Mesothelial cell of epicardium (in vitro differentiated cells): ENCODE measurements around the gene PTGDR2. TPM values are rescaled to one million over a fixed set of nuclear protein-coding genes. Genes with fewer than 3 reads are reported as not detected.

Source experiments
- DNase-seq, 2 experiments: peaks; one replicate each; pipeline ENCODE4 v3.0.0; 2021; ENCODE audit warnings: low spot score in 2 of 2; ENCODE audit not compliant: unreplicated experiment in 2 of 2
- H3K27ac Mint-ChIP-seq: 2 replicates; pipeline ENCODE4 v1.8.0; 2021; ENCODE audit warnings: mixed read lengths
- H3K27me3 Mint-ChIP-seq: 2 replicates; pipeline ENCODE4 v1.8.0; 2021; ENCODE audit warnings: low read depth, mixed read lengths
- H3K36me3 Mint-ChIP-seq: 2 replicates; pipeline ENCODE4 v1.8.0; 2021; ENCODE audit warnings: mixed read lengths
- H3K4me1 Mint-ChIP-seq: 2 replicates; pipeline ENCODE4 v1.8.0; 2021; ENCODE audit warnings: mixed read lengths
- H3K4me3 Mint-ChIP-seq: 2 replicates; pipeline ENCODE4 v1.8.0; 2021; ENCODE audit warnings: mild to moderate bottlenecking, moderate library complexity, mixed read lengths
- H3K9me3 Mint-ChIP-seq: 2 replicates; pipeline ENCODE4 v1.8.0; 2021; ENCODE audit warnings: mixed read lengths
- total RNA-seq: library from RNA; stranded (reverse); gene quantifications from 3 replicates; pipeline ENCODE4 v1.2.1, GENCODE V29; 2021
- TF ChIP-seq, protein P1 (sequence below): fragments of 200-600 bp; sonication (generic); IDR thresholded peaks from one replicate; pipeline ENCODE4 v1.5.0; 2021; ENCODE audit warnings: antibody characterized with exemption; ENCODE audit not compliant: unreplicated experiment

Gene PTGDR2
- total RNA-seq, 1 donor from 2014 or later, result 0.60 TPM

DNA sequence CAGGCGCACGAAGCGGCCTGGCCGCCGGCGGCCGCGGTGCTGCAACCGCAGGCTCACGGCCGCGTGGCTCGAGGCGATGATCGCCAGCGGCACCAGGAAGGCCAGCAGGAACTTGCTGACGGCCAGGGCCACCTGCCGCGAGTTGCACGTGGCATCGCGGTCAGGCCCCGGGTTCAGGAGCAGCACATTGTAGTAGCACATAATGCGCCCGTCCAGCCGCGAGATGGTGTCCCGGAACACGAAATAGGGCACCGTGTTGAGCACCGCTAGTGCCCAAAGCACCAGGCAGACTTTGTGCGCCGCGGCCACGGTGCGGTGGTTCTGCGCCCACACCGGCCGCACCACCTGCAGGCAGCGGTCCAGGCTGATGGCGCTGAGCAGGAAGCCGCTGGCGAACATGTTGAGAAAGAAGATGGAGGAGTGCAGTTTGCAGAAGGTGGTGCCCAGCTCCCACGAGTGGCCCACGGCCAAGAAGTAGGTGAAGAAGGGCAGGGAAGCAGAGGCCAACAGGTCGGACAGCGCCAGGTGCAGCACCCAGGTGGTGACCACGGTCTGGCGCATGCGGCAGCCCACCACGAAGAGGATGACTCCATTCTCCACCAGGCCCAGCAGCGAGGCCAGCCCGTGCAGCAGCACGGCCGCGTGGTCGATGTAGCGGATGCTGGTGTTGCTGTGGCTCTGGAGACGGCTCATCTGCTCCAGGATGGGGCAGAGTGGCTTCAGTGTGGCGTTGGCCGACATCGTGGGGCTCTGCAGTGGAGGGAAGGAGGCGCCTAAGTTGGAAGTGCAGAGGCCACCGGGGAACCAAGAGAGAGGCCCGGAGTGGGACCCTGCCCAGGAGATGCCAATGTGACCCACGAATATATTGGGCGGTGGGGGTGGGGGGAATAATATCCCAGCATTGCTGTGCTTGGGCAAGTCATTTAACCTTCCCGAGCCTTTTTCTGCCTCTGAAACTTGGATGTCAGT is 2.5 kb downstream of the PTGDR2 start:
- TF ChIP-seq, protein P1, sequence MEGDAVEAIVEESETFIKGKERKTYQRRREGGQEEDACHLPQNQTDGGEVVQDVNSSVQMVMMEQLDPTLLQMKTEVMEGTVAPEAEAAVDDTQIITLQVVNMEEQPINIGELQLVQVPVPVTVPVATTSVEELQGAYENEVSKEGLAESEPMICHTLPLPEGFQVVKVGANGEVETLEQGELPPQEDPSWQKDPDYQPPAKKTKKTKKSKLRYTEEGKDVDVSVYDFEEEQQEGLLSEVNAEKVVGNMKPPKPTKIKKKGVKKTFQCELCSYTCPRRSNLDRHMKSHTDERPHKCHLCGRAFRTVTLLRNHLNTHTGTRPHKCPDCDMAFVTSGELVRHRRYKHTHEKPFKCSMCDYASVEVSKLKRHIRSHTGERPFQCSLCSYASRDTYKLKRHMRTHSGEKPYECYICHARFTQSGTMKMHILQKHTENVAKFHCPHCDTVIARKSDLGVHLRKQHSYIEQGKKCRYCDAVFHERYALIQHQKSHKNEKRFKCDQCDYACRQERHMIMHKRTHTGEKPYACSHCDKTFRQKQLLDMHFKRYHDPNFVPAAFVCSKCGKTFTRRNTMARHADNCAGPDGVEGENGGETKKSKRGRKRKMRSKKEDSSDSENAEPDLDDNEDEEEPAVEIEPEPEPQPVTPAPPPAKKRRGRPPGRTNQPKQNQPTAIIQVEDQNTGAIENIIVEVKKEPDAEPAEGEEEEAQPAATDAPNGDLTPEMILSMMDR, result no peak
- Mint-ChIP-seq H3K9me3 (no peaks in the 10 kb centered on the region), H3K4me3 (no peak overlapping the region), H3K27me3 (no peaks in the 10 kb centered on the region), H3K36me3 (peaks cover 13% of the 10 kb centered on the region), H3K27ac (no peak overlapping the region), H3K4me1 (peaks cover 5% of the 10 kb centered on the region)
- no peak for DNase-seq

DNA sequence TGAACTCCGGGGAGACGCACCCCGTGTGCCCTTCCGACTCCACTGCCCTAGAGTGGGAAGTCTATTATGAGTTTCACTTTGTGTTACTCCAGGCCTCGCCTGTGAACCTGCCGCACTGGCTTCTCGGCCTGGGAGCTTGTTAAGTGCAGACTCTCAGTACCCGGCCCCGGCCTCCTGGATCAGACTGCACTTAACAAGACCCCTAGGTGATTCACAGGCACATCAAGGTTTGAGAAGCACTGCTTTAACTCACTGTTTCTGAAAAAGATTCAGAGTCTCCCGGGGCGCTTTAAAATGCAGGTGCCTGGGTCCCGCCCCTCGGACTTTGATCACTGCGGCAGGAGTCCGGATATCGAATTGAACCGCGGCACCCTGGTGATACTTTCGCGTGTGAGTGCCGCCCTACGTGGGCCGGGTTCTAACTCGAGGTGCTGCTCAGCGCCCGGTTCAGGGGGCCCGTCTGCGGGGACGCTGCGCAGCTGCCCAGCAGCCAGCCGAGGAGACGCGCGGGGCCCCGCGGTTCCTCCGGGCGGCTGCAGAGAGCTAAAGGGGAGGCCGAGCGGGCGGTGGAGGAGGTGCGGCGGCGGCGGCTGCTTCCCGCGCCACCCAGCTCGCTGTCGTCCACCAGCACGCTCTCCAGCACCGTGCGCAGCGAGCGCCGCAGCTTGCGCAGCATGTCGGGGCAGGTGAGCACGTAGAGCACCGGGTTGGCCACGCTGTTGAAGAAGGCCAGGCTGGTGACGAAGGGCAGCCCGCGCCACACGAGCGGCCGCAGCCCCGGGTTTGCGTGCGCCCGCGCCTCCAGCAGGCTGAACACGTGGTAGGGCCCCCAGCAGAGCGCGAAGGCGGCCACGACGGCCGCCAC is 3.4 kb downstream of the PTGDR2 start:
- no peaks in the 10 kb centered on the region for H3K9me3 Mint-ChIP-seq
- H3K27me3 Mint-ChIP-seq, result no peaks in the 10 kb centered on the region
- peaks cover 13% of the 10 kb centered on the region for H3K36me3 Mint-ChIP-seq
- H3K4me3 Mint-ChIP-seq, result no peak overlapping the region
- no peak for DNase-seq
- TF ChIP-seq, protein P1, result no peak
- H3K4me1 Mint-ChIP-seq, result peaks cover 5% of the 10 kb centered on the region
- no peak overlapping the region for H3K27ac Mint-ChIP-seq

DNA sequence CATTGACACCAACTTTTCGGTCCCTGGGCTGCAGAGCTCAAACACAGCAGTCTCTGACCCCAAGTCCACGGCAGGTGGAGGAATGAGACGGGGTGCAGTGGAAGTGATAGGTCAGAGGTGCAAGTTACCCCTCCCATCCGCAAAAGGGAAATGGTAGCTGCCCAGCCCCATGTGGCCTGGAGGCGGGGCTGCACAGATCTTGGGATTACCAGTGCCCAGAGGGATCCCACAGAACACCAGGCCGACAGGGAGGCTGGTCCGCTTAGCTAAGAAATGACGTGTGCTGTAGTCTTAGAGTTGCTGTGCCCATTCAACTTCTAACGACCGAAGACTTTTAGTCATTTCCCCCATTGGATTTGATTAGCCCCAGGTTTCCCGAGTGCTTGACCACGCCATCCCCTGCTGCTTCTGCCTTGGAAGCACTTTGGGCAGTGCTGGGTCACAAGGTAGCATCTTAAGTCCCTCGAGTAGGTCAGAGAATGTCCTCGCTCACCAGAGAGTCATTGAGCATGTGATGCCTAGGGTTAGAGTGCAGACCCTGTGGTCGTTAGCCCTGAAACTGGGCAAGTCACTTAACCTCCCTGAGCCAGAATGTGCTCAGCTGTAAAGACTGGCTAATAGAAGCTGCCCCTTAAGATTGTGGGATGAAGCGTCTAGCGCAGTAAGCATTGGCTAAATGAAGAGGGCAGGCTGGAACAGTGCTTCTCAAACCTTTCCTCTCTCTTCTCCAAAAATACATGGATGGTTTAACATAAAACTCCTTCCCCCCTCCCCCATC is 4.2 kb downstream of the PTGDR2 start:
- H3K9me3 Mint-ChIP-seq, result no peaks in the 10 kb centered on the region
- H3K4me3 Mint-ChIP-seq, result no peak overlapping the region

DNA sequence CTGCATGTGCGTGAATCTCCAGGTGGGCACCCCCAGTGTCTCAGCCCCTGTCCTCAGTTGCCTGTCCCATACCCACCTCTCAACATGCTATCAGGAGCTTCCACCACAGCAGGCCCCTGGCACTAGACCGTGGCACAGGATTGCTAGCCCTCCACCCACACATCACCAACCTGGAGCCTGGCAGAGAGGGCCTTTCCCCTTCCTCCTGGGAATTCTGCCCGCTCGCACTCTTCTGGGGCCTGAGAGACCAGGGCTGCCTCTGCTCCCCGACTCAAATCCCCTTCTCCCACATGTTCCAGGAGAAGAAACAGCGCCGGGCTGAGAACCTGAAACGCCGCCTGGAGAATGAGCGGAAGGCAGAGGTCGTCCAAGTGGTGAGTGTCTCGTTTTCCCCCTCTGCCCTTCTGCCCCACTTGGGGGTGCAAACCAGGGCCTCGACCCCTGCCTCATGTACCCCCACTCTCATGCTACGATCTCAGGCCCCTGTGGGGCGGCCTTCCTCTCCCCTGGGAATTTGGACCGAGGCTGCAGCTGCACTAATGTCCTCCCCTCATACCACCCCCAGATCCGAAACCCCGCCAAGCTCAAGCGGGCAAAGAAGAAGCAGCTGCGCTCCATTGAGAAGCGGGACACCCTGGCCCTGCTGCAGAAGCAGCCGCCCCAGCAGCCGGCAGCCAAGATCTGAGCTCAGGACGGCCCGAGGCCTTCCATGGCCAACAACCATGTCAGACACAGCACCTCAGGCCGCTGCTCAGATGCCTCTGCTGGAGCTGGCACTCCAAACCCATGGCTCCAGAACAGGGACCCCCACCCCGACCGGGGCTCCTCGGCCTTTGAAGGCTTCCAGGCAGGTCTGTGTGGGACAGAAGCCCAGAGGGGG is 5.9 kb downstream of the PTGDR2 start:
- Mint-ChIP-seq H3K27me3 (no peaks in the 10 kb centered on the region), H3K27ac (no peak overlapping the region), H3K9me3 (no peaks in the 10 kb centered on the region), H3K36me3 (peaks cover 13% of the 10 kb centered on the region), H3K4me1 (peaks cover 9% of the 10 kb centered on the region), H3K4me3 (no peak overlapping the region)
- DNase-seq, result no peak
- TF ChIP-seq, protein P1, result no peak

More for the DNA sequence above, 4.2 kb downstream of the PTGDR2 start:
- Mint-ChIP-seq H3K36me3 (peaks cover 13% of the 10 kb centered on the region), H3K4me1 (peaks cover 5% of the 10 kb centered on the region), H3K27me3 (no peaks in the 10 kb centered on the region), H3K27ac (no peak overlapping the region)
- TF ChIP-seq, protein P1, result no peak
- DNase-seq, result no peak
